ENCODE results near the gene VTCN1.

- no peak for TF ChIP-seq POLR2A (IDR thresholded peaks at IDR 0.05; ENCODE audit: low read length)
- no peak for TF ChIP-seq GATA1 (IDR thresholded peaks at IDR 0.05; ENCODE audit: low read depth, low read length)
These were observed 12.6 kb downstream of the VTCN1 start for GRCh38 chr1:117198097-117198496.

All from erythroblast (primary cell).